WERI-Rb-1 (cell line): ENCODE data around the gene PSMD14.

Source experiments
- DNase-seq: peaks from one replicate; pipeline ENCODE4 v3.0.0-alpha.2; 2020
- H3K27ac ChIP-seq: fragments of 250-450 bp; sonication (Bioruptor Pico); 2 replicates; pipeline ENCODE4 v1.5.1; 2020; ENCODE audit warnings: mild to moderate bottlenecking, moderate library complexity
- H3K27me3 ChIP-seq: fragments of 250-450 bp; sonication (Bioruptor Pico); 2 replicates; pipeline ENCODE4 v1.5.1; 2021; ENCODE audit warnings: mild to moderate bottlenecking, low read depth, moderate library complexity; ENCODE audit not compliant: insufficient read depth, severe bottlenecking
- H3K36me3 ChIP-seq: fragments of 250-450 bp; sonication (Bioruptor Pico); 2 replicates; pipeline ENCODE4 v1.5.1; 2020; ENCODE audit warnings: mild to moderate bottlenecking, moderate library complexity
- H3K4me3 ChIP-seq: 2 replicates; pipeline ENCODE4 v1.5.1; 2011; ENCODE audit warnings: low read depth, mild to moderate bottlenecking, control low read depth, low read length
- H3K9me3 ChIP-seq: fragments of 250-450 bp; sonication (Bioruptor Pico); 2 replicates; pipeline ENCODE4 v1.5.1; 2021; ENCODE audit warnings: mild to moderate bottlenecking, moderate library complexity; ENCODE audit not compliant: severe bottlenecking
- TF ChIP-seq, protein P1 (sequence below): IDR thresholded peaks from 2 replicates; pipeline ENCODE4 v1.5.1; 2011; ENCODE audit warnings: low read depth, mild to moderate bottlenecking, control low read depth, inconsistent platforms, low read length

The PSMD14 gene

DNA sequence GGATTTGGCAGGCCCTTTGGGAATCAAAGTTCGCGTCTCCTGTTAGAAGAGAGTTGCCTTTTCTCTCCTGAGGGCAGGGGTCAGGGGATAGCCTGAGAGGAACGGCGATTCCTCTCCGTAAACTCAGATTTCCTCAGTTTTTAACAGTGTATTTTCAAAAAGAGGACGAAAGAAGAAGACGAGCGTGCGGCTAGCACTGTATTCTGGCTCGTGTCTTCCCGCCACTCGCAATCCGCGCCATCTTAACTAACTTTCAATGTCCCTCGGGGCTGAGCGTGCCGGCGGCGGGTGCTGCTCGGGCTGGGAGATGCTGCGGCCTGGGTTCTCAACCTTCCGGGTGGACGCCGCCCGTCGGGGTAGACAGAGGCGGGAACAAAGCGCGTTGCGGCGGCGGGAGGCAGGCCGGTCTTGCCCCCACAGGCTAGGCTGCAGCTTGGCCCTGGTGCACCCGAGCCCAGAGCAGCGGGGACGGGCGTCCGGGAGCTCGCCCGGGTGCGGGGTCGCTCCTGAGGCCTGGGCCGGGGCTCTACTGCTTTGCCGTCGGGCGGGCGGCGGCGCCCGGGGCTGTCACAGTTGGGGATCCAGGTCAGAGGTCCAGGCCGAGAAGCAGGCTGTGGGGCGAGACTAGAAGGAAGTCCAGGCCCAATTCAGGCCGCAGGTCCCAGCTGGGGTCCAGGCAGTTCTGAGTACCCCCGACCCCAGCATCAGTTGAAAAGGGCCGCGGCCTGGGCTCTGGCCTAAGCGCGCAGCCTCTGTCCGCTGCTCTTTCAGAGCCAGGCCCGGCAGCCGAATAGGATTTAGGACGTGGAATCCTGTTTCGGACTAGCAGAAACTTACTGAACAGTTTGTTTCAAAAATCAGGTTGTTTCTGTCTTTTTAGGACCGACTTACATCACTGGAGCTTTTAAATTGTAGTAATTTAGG, 119.7 kb downstream of the PSMD14 start:
- no peaks in the 10 kb centered on the region for H3K36me3 ChIP-seq
- no peak overlapping the region for H3K4me3 ChIP-seq
- H3K27ac ChIP-seq, result no peak overlapping the region
- no peaks in the 10 kb centered on the region for H3K27me3 ChIP-seq
- no peaks in the 10 kb centered on the region for H3K9me3 ChIP-seq
- DNase-seq, result no peak
- TF ChIP-seq, protein P1, sequence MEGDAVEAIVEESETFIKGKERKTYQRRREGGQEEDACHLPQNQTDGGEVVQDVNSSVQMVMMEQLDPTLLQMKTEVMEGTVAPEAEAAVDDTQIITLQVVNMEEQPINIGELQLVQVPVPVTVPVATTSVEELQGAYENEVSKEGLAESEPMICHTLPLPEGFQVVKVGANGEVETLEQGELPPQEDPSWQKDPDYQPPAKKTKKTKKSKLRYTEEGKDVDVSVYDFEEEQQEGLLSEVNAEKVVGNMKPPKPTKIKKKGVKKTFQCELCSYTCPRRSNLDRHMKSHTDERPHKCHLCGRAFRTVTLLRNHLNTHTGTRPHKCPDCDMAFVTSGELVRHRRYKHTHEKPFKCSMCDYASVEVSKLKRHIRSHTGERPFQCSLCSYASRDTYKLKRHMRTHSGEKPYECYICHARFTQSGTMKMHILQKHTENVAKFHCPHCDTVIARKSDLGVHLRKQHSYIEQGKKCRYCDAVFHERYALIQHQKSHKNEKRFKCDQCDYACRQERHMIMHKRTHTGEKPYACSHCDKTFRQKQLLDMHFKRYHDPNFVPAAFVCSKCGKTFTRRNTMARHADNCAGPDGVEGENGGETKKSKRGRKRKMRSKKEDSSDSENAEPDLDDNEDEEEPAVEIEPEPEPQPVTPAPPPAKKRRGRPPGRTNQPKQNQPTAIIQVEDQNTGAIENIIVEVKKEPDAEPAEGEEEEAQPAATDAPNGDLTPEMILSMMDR, result no peak

DNA sequence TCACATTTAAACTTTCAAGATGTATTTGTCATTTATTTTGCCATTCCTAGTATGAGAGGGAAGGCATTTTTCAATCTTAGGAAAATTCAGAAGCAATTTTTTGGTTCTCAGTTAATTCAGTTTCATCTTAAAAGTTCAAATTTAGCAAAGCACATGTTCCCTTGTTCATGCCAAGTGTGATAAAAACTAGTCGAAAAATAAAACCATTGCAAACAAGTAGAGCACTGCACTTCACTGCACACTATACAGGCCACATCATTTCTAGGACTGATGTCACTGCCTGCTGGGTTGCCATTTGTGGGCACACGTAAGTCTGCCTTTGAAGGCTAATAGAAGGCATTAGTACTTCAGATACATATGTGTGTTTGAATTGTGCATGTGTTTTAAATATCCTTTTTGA, 122.2 kb downstream of the PSMD14 start:
- Histone ChIP-seq H3K4me3 (no peak overlapping the region), H3K27ac (no peak overlapping the region), H3K27me3 (no peaks in the 10 kb centered on the region), H3K36me3 (no peaks in the 10 kb centered on the region), H3K9me3 (no peaks in the 10 kb centered on the region)
- TF ChIP-seq, protein P1, result no peak
- DNase-seq, result no peak

DNA sequence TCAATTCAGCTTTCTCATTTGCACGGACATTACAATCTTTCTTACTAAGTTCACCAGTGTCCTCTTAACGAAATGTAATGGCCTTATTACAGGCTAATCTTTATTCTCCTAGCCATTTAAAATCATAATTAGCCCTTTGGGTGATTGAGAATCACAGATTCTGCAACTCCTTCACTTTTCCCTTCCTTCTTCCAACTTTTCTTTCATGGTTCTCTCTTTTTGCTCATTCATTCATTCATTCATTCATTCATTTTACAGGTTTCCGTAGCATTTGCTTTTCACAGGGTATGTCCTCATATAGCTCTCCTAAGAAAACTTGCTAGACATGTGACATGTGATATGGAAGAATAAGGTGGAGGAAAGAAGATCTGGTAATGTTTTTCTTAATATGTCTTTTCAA, 123.9 kb downstream of the PSMD14 start:
- DNase-seq, result no peak
- Histone ChIP-seq H3K27ac (no peak overlapping the region), H3K4me3 (no peak overlapping the region), H3K9me3 (no peaks in the 10 kb centered on the region), H3K36me3 (no peaks in the 10 kb centered on the region), H3K27me3 (no peaks in the 10 kb centered on the region)
- TF ChIP-seq, protein P1, result no peak

DNA sequence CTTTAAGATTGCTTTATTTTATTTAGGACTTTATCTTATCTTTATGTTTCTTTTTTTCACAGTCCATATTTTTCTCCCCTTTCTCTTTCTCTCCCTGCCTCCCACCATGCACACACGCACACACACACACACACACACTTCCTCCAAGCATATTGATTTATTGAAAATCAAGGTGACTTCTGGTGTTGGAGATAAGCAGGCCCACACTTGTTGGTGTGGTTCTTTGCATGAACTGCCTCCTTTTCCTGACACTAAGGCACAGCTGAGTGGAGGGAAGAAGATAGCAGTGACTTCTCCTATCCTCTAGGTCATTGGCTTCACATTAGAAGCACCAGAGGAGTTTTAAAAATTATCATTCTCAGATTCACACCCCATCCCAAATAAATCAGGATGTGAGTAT, 125.9 kb downstream of the PSMD14 start:
- H3K36me3 ChIP-seq, result no peaks in the 10 kb centered on the region
- no peak overlapping the region for H3K27ac ChIP-seq
- TF ChIP-seq, protein P1, result no peak
- no peak for DNase-seq
- H3K4me3 ChIP-seq, result no peak overlapping the region
- no peaks in the 10 kb centered on the region for H3K27me3 ChIP-seq
- H3K9me3 ChIP-seq, result no peaks in the 10 kb centered on the region

DNA sequence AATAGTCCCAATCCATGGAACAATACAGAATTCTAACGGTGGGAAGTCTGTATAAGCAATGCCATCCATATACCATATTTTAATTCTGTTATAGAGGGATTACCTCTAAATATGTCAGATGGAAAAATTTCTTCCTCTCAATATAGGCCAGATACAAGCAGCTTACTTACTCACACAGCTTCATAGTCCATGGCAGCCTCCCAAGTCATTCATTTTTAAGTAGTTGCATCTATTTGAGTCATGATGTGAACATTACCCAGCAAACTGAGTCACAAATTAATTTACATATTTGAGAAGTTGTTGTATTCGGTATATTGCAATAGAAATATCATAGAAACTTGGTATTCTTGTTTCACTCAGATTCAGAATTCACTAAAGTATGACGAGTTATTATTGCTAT, 128.2 kb downstream of the PSMD14 start:
- H3K27me3 ChIP-seq, result no peaks in the 10 kb centered on the region
- H3K27ac ChIP-seq, result no peak overlapping the region
- no peak for DNase-seq
- TF ChIP-seq, protein P1, result no peak
- H3K9me3 ChIP-seq, result no peaks in the 10 kb centered on the region
- no peaks in the 10 kb centered on the region for H3K36me3 ChIP-seq
- no peak overlapping the region for H3K4me3 ChIP-seq
